ENCODE data around the gene EFCAB6.

GRCh38 chr22:43782448-43782847 is 29.7 kb downstream of the EFCAB6 start:
- TF ChIP-seq EP300 (IDR thresholded peaks at IDR 0.05) = no peak
- no peak for TF ChIP-seq HDAC2 (IDR thresholded peaks at IDR 0.05)
